ACHN (cell line): ENCODE measurements around the gene UGT1A7.

Experiments used
- DNase-seq: peaks from one replicate; pipeline ENCODE4 v3.0.0-alpha.2; 2015
- in situ Hi-C: cut with HindIII; loops from 2 replicates; pipeline ENCODE4 v1.10.0; 2017; ENCODE audit warnings: low sequenced_read_pairs, low pct_ligation_motif_present, low pct_unique_long_range_greater_than_20kb

Gene UGT1A7

DNA sequence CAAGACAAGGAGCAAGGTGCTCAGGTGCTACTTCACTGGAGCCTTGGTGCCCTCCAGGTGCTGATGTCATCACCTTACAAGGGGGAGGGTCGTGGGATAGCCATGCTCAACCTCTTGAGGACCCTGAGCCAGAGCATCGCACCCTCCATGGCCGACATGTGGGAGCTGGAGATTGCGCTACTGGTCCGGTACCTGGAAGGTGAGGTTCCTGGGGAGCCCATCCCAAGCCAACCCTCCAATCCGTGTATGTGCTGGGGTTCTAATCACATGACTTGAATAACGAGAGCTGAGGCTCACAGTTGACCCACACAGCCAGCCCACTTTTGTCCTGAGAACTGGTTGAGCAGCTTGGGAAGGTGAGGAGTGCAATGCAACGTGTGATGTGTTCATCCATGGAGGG is 122.3 kb downstream of the UGT1A7 start:
- in situ Hi-C loops = no loop called here
- no peak for DNase-seq

- in situ Hi-C loops = no loop called here
- DNase-seq = no peak
These were observed 125.6 kb downstream of the UGT1A7 start for GRCh38 chr2:233807215-233807865.

- in situ Hi-C loops = no loop called here
These were observed 126.5 kb downstream of the UGT1A7 start for GRCh38 chr2:233807966-233808935.

DNA sequence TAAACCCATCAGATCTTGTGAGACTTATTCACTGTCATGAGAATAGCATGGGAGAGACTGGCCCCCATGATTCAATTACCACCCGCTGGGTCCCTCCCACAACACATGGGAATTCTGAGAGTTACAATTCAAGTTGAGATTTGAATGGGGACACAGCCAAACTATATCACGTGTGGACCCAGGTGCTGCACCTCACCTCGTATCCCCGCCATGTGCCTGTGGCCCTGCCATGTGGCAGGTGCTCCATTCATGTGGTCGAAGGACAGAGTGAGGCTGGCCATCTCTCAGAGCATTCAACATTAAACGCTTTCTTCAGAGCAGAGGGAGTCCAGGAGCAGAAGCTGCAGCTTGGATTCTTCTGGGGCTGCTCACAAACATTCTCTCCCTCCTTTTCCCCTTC is 128.7 kb downstream of the UGT1A7 start:
- no peak for DNase-seq
- in situ Hi-C loops = no loop called here

More at GRCh38 chr2:233807966-233808935, 126.5 kb downstream of the UGT1A7 start:
- no peak for DNase-seq

DNA sequence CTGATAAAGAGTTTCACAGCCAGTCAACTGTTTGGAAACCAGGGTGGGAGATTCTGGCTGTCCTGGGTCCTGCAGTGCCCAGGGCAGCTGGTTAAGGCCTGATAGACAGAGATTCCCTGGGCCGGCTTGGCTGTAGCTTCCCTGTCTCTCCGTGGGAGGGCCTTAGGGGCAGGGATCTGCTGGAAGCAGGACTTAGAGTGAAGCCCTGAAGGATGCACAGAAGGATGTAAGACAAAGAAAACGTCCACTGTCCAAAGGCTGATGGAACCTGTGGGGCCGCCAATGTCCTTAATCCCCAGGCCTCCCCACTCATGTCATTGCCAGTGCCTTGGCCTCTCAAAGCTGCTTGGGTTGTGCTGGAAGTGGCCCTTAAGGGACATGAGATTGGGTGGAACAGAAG is 129.4 kb downstream of the UGT1A7 start:
- in situ Hi-C loops = no loop called here
- DNase-seq = no peak

DNA sequence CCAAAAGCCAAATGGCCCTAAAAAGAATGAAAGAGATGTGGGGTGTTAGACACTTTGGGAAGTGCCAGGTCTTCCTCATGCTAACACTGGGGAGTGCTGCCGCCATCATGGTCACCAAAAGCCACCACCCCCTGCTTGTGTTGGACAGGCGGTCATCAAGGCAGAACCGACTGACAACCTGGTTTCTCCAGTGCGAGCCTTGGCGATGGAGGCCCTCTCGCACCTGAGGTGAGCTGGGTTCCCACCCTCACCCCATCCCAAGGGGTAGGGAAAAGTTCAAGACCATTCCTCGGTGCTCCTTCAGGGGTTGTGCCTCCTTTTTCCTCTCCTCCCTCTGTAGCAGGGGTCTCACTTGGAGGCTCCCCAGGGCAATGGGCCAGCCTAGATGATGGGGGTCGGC is 130.0 kb downstream of the UGT1A7 start:
- in situ Hi-C loops = no loop called here
- no peak for DNase-seq

- in situ Hi-C loops = no loop called here
These were observed 131.7 kb downstream of the UGT1A7 start for GRCh38 chr2:233813236-233814055.

DNA sequence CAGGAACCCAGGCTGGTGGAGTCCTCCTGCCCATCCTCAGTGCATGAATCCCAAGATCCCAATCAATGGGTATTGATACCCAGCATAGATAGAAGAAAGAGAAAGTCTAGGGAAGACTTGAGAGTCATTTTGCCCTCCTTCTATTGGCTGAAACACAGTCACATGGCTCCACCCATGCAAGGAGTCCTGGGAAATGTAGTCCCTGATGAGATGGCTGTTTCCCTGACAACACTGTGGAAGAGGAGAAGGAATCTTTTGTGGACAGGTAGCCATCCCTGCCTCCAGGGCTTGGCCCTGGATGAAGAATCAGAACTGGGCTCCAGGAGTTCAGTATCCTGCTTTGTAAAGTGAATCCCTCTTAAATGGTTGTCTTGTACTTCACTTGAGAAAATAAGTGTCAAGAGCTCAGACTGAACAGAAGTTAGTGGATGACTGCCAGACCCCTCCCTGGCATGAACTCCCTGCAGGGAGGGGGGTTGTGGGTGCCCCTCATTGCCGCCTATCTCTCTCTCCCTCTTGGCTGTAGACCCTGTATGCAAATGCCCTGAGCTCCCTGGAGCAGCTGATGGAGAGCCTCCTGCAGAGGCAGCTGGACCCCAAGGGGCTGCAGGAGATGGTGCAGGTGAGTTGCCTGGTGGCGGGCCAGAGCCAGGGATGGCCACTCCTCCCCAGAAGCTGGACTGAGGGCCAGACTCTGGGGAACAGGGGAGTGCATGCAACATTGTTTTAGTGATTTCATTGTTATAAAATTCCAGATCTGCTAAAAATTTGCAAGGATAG is 132.5 kb downstream of the UGT1A7 start:
- in situ Hi-C loops = no loop called here
- no peak for DNase-seq

More at GRCh38 chr2:233813236-233814055, 131.7 kb downstream of the UGT1A7 start:
- DNase-seq = no peak

DNA sequence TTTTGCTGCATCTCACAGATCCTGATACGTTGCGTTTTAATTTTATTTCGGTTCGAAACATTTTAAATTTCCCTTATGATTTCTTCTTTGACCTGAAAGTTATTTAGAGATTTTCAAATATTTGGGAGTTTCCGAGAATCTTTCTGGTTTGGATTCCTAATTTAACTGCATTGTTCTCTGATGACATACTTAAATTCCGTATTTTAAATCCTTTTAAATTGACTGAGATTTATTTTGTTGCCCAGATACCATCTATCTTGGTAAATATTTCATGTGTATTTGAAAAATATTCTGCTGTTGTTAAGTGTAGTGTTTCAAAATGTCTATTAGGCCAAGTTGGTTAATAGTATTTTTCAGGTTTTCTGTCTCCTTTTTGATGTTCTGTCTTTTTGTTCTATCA is 134.2 kb downstream of the UGT1A7 start:
- in situ Hi-C loops = no loop called here
- no peak for DNase-seq

- no peak for DNase-seq
- in situ Hi-C loops = no loop called here
These were observed 134.6 kb downstream of the UGT1A7 start for GRCh38 chr2:233816334-233816733.

DNA sequence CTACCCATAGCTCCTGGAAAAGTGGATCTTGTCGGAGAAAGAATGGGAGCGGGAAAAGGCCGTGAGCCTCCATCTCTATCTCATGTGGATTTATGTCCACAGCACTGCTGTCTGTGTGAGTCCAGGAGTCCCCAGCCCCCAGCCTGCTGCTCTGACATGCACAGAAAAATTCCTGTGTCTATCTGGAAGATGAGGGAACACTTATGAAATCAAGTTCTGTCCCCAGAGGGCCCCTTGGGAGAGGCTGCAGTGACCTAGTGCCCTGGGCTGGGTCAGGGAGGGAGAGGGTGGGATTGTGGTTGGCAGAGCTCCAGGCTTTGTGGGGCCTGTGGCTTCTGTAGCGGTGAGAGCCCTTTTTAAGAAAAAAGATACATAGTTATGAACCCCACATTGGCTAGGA is 135.1 kb downstream of the UGT1A7 start:
- DNase-seq = no peak
- in situ Hi-C loops = no loop called here

GRCh38 chr2:233817361-233817911 is 135.7 kb downstream of the UGT1A7 start:
- in situ Hi-C loops = no loop called here
- DNase-seq = no peak

DNA sequence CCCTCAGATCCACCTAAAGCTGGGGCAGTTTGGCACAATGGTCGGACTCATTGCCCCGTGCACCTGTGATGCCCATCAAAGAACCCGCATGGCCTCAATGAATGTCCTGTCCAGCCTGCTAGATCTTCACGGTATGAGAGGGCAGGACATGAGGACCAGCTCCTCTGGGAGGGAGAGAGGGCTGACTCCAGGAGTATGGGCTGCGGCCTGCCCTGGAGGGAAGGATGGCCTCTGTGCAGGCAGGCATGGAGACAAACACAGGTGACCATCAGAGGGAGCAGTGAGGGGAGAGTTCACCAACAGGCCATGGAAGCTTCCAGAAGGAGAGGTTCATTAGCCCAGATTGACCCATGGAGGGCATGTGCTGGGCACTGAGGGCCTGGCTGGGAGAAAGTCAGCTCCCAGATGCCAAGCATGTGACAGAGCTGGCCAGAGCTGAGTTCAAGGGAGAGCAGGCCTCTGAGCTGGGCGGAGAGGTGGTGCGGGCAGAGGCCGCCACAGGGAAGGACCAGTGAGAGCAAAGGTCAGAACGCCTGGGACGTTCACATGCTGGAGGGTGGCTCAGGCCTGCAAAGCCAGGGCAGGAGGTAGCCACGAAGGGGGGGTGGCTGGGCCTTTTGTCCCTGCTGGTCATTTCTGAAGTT is 136.4 kb downstream of the UGT1A7 start:
- DNase-seq = no peak
- in situ Hi-C loops = no loop called here

DNA sequence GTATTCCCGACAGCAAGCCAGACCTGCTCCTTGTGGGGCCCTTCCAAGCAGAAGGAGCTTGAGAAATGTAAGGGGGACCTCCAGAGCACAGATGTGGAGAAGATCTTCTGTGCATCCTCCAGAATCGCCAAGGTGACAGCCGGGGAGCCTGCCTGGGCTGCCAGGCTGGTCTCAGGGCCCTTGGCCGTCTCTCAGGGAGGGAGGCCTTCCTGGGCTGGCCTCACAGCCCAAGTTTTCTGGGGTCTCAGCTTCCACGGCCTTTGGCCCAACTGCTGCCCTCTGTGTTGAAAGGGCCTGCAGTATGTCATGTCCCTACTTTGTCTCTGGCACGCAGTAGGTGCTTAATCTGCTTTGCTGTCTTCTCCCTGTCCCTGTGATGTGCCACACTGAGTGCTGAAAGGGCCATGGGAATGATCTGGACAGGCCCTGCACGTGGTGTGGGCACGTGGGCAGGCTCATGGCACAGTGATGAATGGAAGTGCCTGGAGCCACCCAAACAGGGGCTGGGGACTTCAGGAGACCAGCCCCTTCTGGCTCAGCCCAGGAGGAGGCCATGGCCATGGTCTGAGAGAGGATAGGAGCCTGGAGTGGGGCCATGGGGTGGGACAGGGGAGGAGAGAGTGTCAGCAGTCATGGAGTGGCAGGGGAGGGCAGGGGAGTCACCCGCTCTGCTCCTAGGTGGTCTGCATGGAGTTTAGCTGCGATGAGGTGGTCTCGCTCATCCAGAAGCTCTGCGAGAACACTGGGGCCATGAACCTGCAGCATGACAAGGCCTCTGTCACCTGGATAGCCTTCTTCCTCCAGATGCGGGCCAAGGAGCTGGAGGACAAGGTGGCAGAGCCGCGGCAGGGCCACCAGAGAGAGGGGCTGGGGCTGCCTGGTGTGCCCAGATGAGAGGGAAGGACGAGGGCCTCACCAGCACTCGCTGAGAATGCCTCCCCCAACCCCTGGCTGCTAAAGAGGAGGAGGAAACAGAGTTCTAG is 137.2 kb downstream of the UGT1A7 start:
- DNase-seq = no peak
- in situ Hi-C loops = no loop called here

DNA sequence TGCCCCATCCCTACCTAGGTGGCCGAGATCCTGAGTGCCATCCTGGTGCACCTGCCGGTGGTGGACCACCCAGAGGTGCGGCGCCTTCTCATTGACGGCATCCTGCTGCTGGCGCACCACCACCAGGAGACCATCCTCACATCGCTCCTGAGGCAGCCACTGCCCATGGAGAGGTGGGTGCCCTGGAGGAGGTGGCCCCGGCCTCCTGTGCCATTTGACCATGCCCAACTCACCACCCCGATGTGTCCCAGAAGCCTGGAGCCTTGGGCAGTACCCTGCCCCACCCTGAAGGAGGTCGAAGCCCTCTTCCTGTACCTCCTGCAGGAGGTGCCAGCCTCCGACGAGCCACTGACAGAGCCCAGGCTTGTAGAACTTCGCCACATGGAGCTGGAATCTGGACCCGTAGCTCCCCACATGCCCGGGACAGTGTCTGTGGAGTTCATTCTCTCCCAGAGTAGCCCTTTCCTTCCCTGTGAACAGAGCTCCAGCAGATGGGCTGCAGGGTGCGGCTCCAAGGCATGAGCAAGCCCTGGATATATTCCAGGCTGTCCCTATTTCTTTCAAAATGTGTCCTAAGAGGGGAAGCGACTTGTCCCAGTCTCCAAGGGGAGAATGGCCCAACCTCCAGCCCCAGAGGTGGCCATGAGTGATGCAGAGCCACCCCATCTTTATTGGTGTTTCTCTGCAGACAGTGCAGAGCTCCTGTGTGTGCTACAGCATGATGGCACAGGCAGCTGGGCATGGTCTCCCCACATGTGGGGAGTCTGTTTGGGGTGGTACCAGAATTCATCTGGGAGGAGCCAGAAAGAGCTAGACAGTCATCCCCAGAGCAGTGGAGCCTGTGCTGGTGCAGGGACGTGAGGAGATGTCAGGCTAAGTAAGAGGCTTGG is 138.4 kb downstream of the UGT1A7 start:
- no peak for DNase-seq
- in situ Hi-C loops = no loop called here

GRCh38 chr2:233820774-233821105 is 139.0 kb downstream of the UGT1A7 start:
- DNase-seq = no peak
- in situ Hi-C loops = no loop called here
